HepG2 (cell line): ENCODE measurements around the gene HDAC8. TPM values are rescaled to one million over a fixed set of nuclear protein-coding genes. Genes with fewer than 3 reads are reported as not detected.

Experiments used
- ATAC-seq: fragments of 200-7000 bp; cut with Tn5 transposase; 3 replicates; pipeline ENCODE4 v1.9.1; 2020; ENCODE audit warnings: mild to moderate bottlenecking, moderate library complexity
- BruUV-seq: library from RNA; stranded (reverse); fragments of 400-500 nt; replicated peaks from 2 replicates; lab custom pipeline; 2021; lab: Mats Ljungman, UMichigan
- CTCF ChIA-PET: fragments of 300-600 bp; formaldehyde crosslinking; extraction: SDS; loops from one replicate; lab custom pipeline; 2021; ENCODE audit warnings: low total read pairs, inconsistent platforms, low intra/inter-chr PET ratio; lab: Yijun Ruan, JAX
- POLR2A ChIA-PET: fragments of 350-600 bp; sonication (Branson Sonifier 250); formaldehyde crosslinking; loops from one replicate; lab custom pipeline; 2020; ENCODE audit warnings: antibody characterized with exemption, inconsistent platforms; lab: Yijun Ruan, JAX
- DNase-seq: peaks from one replicate; pipeline ENCODE4 v3.0.0-alpha.2; 2015; ENCODE audit warnings: low spot score
- FAIRE-seq: peaks from 3 replicates; lab custom pipeline; 2011; peaks lifted over from hg19 to GRCh38; lab: Jason Lieb, UNC
- H2AFZ ChIP-seq: one replicate; pipeline ENCODE4 v1.6.1; 2011; ENCODE audit warnings: low read length, inconsistent platforms
- H3K27ac ChIP-seq: fragments of 300-600 bp; 3 replicates; pipeline ENCODE4 v1.8.0; 2011; ENCODE audit warnings: mixed run types, mild to moderate bottlenecking, mixed read lengths, low read length, inconsistent platforms; ENCODE audit not compliant: insufficient read depth; ENCODE audit errors: extremely low read length
- H3K27me3 ChIP-seq, 2 experiments: fragments of 200-600 bp in 1 of 2; 2 replicates in 1 of 2; 3 replicates in 1 of 2; pipeline versions ENCODE4 v1.6.0 to v1.8.0; 2011; ENCODE audit warnings: low read length in 2 of 2, mild to moderate bottlenecking in 2 of 2, moderate library complexity in 2 of 2, inconsistent platforms in 1 of 2; ENCODE audit not compliant: insufficient read depth in 2 of 2, control insufficient read depth in 1 of 2
- H3K36me3 ChIP-seq, 2 experiments: fragments of 200-600 bp in 1 of 2; replicated peaks in 1 of 2; 2 replicates in 1 of 2; 3 replicates in 1 of 2; pipeline versions ENCODE4 v1.5.1 to v1.8.0; 2011; ENCODE audit warnings: low read length in 2 of 2, inconsistent platforms in 1 of 2; ENCODE audit not compliant: insufficient read depth in 2 of 2, control insufficient read depth in 1 of 2
- H3K4me1 ChIP-seq: 2 replicates; pipeline ENCODE4 v1.5.1; 2012; ENCODE audit warnings: low read length, inconsistent platforms; ENCODE audit not compliant: insufficient read depth
- H3K4me2 ChIP-seq: 2 replicates; pipeline ENCODE4 v1.6.0; 2011; ENCODE audit warnings: low read depth, low read length, inconsistent platforms
- H3K4me3 ChIP-seq, 3 experiments: fragments of 200-600 bp in 1 of 3; sonication (generic), shearing (Covaris generic) in 1 of 3; replicated peaks in 1 of 3; 2 replicates each; pipeline ENCODE4 v1.5.1; 2011 to 2016; ENCODE audit warnings: low read length in 3 of 3, inconsistent platforms in 2 of 3, low read depth in 2 of 3, mild to moderate bottlenecking in 2 of 3, control low read depth in 1 of 3, mixed read lengths in 1 of 3; ENCODE audit not compliant: insufficient read depth in 1 of 3
- H3K79me2 ChIP-seq: one replicate; pipeline ENCODE4 v1.6.1; 2011; ENCODE audit warnings: low read length, inconsistent platforms; ENCODE audit not compliant: insufficient read depth
- H3K9ac ChIP-seq: 2 replicates; pipeline ENCODE4 v1.6.0; 2011; ENCODE audit warnings: mild to moderate bottlenecking, low read depth, low read length, inconsistent platforms; ENCODE audit not compliant: insufficient read depth
- H3K9me3 ChIP-seq: 2 replicates; pipeline ENCODE4 v1.5.1; 2012; ENCODE audit warnings: mild to moderate bottlenecking, low read length
- H4K20me1 ChIP-seq: 2 replicates; pipeline ENCODE4 v1.6.0; 2011; ENCODE audit warnings: inconsistent platforms, mild to moderate bottlenecking, low read length, moderate library complexity; ENCODE audit not compliant: insufficient read depth
- ARID2 ChIP-seq: sonication (generic); formaldehyde crosslinking; IDR thresholded peaks from 2 replicates; pipeline ENCODE4 v1.8.1; 2022; ENCODE audit warnings: mild to moderate bottlenecking, missing genetic modification reagents, borderline replicate concordance
- HDAC1 ChIP-seq: sonication (generic); formaldehyde crosslinking; IDR thresholded peaks from 2 replicates; pipeline ENCODE4 v1.5.1; 2020; ENCODE audit warnings: mild to moderate bottlenecking, missing genetic modification reagents
- KDM4B ChIP-seq: sonication (generic); formaldehyde crosslinking; IDR thresholded peaks from 2 replicates; pipeline ENCODE4 v1.4.0; 2020; ENCODE audit warnings: missing genetic modification reagents
- PBX3 ChIP-seq: sonication (generic); formaldehyde crosslinking; IDR thresholded peaks from 2 replicates; pipeline ENCODE4 v1.8.1; 2023; ENCODE audit warnings: missing genetic modification reagents, inconsistent platforms, borderline replicate concordance
- REST ChIP-seq, 2 experiments: IDR thresholded peaks; 2 replicates each; pipeline ENCODE4 v1.6.1; 2011 to 2012; ENCODE audit warnings: low read length in 2 of 2, borderline replicate concordance in 1 of 2, low read depth in 1 of 2, mild to moderate bottlenecking in 1 of 2, moderate library complexity in 1 of 2
- YEATS2 ChIP-seq: sonication (generic); formaldehyde crosslinking; IDR thresholded peaks from 2 replicates; pipeline ENCODE4 v1.4.0; 2020; ENCODE audit warnings: missing genetic modification reagents, borderline replicate concordance
- ZNF318 ChIP-seq: sonication (generic); formaldehyde crosslinking; IDR thresholded peaks from 2 replicates; pipeline ENCODE4 v1.4.0; 2020; ENCODE audit warnings: mild to moderate bottlenecking, missing genetic modification reagents
- ZNF639 ChIP-seq: conservative IDR thresholded peaks from 2 replicates; pipeline ENCODE4 v1.6.1; 2018; ENCODE audit warnings: missing genetic modification reagents
- WGBS: methylation state at CpG from one replicate; pipeline ENCODE4 v1.1.6; 2017; ENCODE audit warnings: low lambda C conversion rate; 5-methylcytosine and 5-hydroxymethylcytosine counted together
- in situ Hi-C: cut with HindIII; loops from 2 replicates; pipeline ENCODE4 v1.10.0; 2017; ENCODE audit warnings: low pct_unique_long_range_greater_than_20kb; ENCODE audit not compliant: extremely low pct_ligation_motif_present
- intact Hi-C: fragments of 100-400 bp; cut with micrococcal nuclease; formaldehyde crosslinking; loops from one replicate; pipeline ENCODE4 v1.10.0; 2022; ENCODE audit not compliant: unreplicated experiment
- polyA plus RNA-seq, 8 experiments: library from polyadenylated mRNA; depleted of rRNA in 3 of 8; stranded (reverse) in 7 of 8; unstranded in 1 of 8; fragments of >200 nt; fragmentation: Illumina TruSeq in 4 of 8; extraction: Trizol in 4 of 8; gene quantifications; 2 replicates each; pipeline versions ENCODE4 v1.2.1 to v1.2.3, GENCODE V29; 2011 to 2016; ENCODE audit warnings: low read depth in 4 of 8, missing spikeins in 1 of 8, mixed read lengths in 1 of 8; ENCODE audit not compliant: insufficient read depth in 1 of 8
- total RNA-seq, 5 experiments: library from RNA; depleted of rRNA; stranded (reverse); fragments of >200 nt; fragmentation: Illumina TruSeq; extraction: Trizol; gene quantifications; 2 replicates each; pipeline ENCODE4 v1.2.3, GENCODE V29; 2016; ENCODE audit warnings: low read depth in 1 of 5

HDAC8 gene
- total and polyA plus RNA-seq, 2 of the 13 experiments (the other 11 are each of a cell fraction or from before 2014, with no cell fraction given) = 13.7 to 28.6 TPM

GRCh38 chrX:72348247-72348979 lies 224.2 kb downstream of the HDAC8 start:
- BruUV-seq = no TSS peak
- H3K9me3 ChIP-seq = no peaks in the 10 kb centered on the region
- H3K27me3 ChIP-seq = no peaks in the 10 kb centered on the region
- in situ Hi-C loops (no loop called here), intact Hi-C loops (no loop called here)
- no peaks in the 10 kb centered on the region for H3K36me3 ChIP-seq
- no peak overlapping the region for H2AFZ ChIP-seq
- DNase-seq (no peak), ATAC-seq (no peak), FAIRE-seq (no peak)
- no peak overlapping the region for H3K4me3 ChIP-seq
- no peaks in the 10 kb centered on the region for H3K4me1 ChIP-seq
- ChIA-PET CTCF (no interaction called here), POLR2A (no interaction called here)
- no peak overlapping the region for H3K9ac ChIP-seq
- no peaks in the 10 kb centered on the region for H3K79me2 ChIP-seq
- WGBS = 98% methylated on average over 5 of the region's 5 CpGs
- no peak overlapping the region for H3K27ac ChIP-seq
- no peak overlapping the region for H3K4me2 ChIP-seq
- no peaks in the 10 kb centered on the region for H4K20me1 ChIP-seq
- TF ChIP-seq YEATS2 (no peak), ZNF318 (CRISPR knock-in tag) (no peak), ARID2 (CRISPR knock-in tag) (no peak), REST (IDR thresholded peaks at IDR 0.05; ENCODE audit: borderline replicate concordance in 1 of 2, low read depth in 1 of 2, low read length in 2 of 2) (no peak), ZNF639 (CRISPR knock-in tag) (no peak), PBX3 (CRISPR knock-in tag) (no peak), KDM4B (CRISPR knock-in tag) (no peak), HDAC1 (no peak)
